Spleen (tissue), 11 donors: Measurements from ENCODE around the gene ZNF598. TPM values are rescaled to one million over a fixed set of nuclear protein-coding genes. Genes with fewer than 3 reads are reported as not detected.

Experiments used
- DNase-seq: peaks from one replicate; pipeline ENCODE4 v3.0.0-alpha.2; 2020
- H3K27ac ChIP-seq, 8 donors: fragments of 200-600 bp; sonication (generic) in 7 of 8; 1 replicate in 4 of 8; 2 replicates in 4 of 8; pipeline versions ENCODE4 v1.5.0 to v1.8.0; 2016 to 2021; ENCODE audit warnings: inconsistent platforms in 4 of 8, mild to moderate bottlenecking in 4 of 8, moderate library complexity in 1 of 8
- H3K27me3 ChIP-seq, 7 donors: fragments of 200-600 bp; sonication (generic) in 6 of 7; replicated peaks in 1 of 7; 1 replicate in 4 of 7; 2 replicates in 3 of 7; pipeline versions ENCODE4 v1.5.0 to v1.8.0; 2016 to 2021; ENCODE audit warnings: inconsistent platforms in 3 of 7, mild to moderate bottlenecking in 1 of 7
- H3K36me3 ChIP-seq, 6 donors: fragments of 200-600 bp; sonication (generic) in 5 of 6; 1 replicate in 4 of 6; 2 replicates in 2 of 6; pipeline versions ENCODE4 v1.5.0 to v1.8.0; 2016 to 2021; ENCODE audit warnings: inconsistent platforms in 2 of 6
- H3K4me1 ChIP-seq, 6 donors: fragments of 200-600 bp; sonication (generic) in 5 of 6; 1 replicate in 3 of 6; 2 replicates in 3 of 6; pipeline versions ENCODE4 v1.5.0 to v1.8.0; 2016 to 2021; ENCODE audit warnings: inconsistent platforms in 3 of 6
- H3K4me3 ChIP-seq, 8 donors: fragments of 200-600 bp; sonication (generic) in 7 of 8; 1 replicate in 4 of 8; 2 replicates in 4 of 8; pipeline versions ENCODE4 v1.5.0 to v1.8.0; 2016 to 2021; ENCODE audit warnings: inconsistent platforms in 4 of 8, mild to moderate bottlenecking in 4 of 8, moderate library complexity in 2 of 8
- H3K9me3 ChIP-seq, 8 donors: fragments of 200-600 bp; sonication (generic) in 7 of 8; 1 replicate in 4 of 8; 2 replicates in 4 of 8; pipeline versions ENCODE4 v1.5.0 to v1.8.0; 2016 to 2021; ENCODE audit warnings: inconsistent platforms in 4 of 8
- POLR2A ChIP-seq, 3 donors: fragments of 450-650 bp; IDR thresholded peaks; one replicate each; pipeline ENCODE4 v1.5.1; 2017; ENCODE audit warnings: antibody characterized with exemption in 3 of 3, mild to moderate bottlenecking in 1 of 3
- POLR2AphosphoS5 ChIP-seq, 3 donors: sonication (generic); formaldehyde crosslinking; IDR thresholded peaks; one replicate each; pipeline ENCODE4 v1.5.1; 2017; ENCODE audit warnings: antibody characterized with exemption in 3 of 3
- WGBS, 5 donors: extraction: QIAGEN DNeasy Blood & Tissue Kit in 3 of 5; methylation state at CpG; one replicate each; pipeline versions ENCODE4 v1.1.5 to v1.1.7; 2013 to 2018; 5-methylcytosine and 5-hydroxymethylcytosine counted together
- intact Hi-C: fragments of 100-400 bp; cut with DNase I; formaldehyde crosslinking; loops from one replicate; pipeline ENCODE4 v1.15.0; 2023; ENCODE audit warnings: low total_unique reads
- polyA plus RNA-seq, 3 donors: library from polyadenylated mRNA; stranded (reverse); fragments of 200-250 nt; gene quantifications; one replicate each; pipeline ENCODE4 v1.2.1, GENCODE V29; 2013
- total RNA-seq, 7 donors: library from RNA; depleted of rRNA in 3 of 7; stranded (reverse); fragments of >200 nt in 3 of 7; fragmentation: NEBNext Ultra II Directional in 4 of 7; extraction: Animal tissue kit (Norgen Biotek cat#: 25700) in 4 of 7; gene quantifications; one replicate each; pipeline versions ENCODE4 v1.1.0 to v1.2.1, GENCODE V29; 2016 to 2021
- TF ChIP-seq, protein P1 (sequence below), 11 experiments: fragments of 200-600 bp in 7 of 11; fragments of 450-650 bp in 4 of 11; sonication (generic) in 4 of 11; IDR thresholded peaks in 8 of 11; conservative IDR thresholded peaks in 3 of 11; 1 replicate in 7 of 11; 2 replicates in 4 of 11; pipeline versions ENCODE4 v1.4.0 to v1.8.0; 2016 to 2021; ENCODE audit warnings: antibody characterized with exemption in 11 of 11, inconsistent platforms in 4 of 11, mild to moderate bottlenecking in 1 of 11
- donor health status: healthy with polysubstance abuse.
- donor health status: DM: no; HTN: no; CAD: no; lungs with moderate emphysema.
- donor health status: DM: no; HTN: no; CAD: no.
- donor health status: Bipolar disorder and iron deficiency.
- donor health status: healthy.
- donor health status: DM: no; HTN: no; CAD: no.
- donor health status: DM: yes; HTN: yes; CAD: no.

Gene ZNF598
- total and polyA plus RNA-seq, 10 donors: 21.8 to 56.2 (median 42.0) TPM

DNA sequence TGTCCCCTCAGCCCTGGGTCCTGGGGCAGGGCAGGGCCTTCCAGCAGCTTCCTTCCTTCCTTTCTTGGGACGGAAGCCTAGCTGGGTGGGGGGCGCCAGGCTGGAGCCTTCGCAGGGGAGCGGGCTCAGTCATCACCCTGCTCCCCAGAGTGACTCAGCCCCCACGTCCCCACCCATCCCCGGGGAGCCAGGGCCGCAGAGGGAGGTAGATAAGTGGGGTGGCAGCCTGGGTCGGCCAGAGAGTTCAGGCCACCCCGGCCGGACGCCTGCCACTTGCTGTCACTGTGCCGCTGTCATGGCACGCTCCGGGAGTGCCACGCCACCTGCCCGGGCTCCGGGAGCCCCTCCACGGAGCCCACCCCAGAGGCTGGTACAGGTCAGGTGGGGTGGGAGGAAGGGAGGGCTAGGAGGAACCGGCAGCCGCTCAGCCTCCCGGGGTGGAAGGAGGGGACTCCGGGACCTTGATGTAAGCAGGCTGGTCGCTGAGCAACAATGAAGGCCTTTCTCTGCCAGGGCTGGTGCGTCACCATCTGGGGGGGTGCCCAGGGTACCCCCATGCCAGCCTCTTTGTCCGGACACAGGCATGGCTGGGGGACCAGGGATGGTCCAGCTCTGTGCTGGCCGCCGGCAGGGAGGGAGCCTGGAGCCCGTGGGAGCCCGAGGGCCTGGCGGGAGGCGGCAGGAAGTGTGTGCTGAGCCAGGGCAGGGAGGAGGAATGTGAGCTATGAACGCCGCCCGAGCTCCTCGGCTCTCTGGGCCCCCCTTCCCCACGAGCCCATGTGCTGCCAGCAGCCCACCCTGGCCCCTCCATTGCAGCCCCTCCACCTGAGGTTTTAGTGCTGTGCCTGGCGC, 23.7 kb upstream of the ZNF598 start:
- WGBS, 5 donors: 5 to 22% (median 19%) methylated on average over 16 to 37 of the region's 37 CpGs
- H3K9me3 ChIP-seq: no peaks in the 10 kb centered on the region
- H3K4me3 ChIP-seq: peak overlapping the region; percentile 16 to 63 (median 34)
- no peak for TF ChIP-seq POLR2A (IDR thresholded peaks at IDR 0.05)
- peak; percentile 17 to 75 (median 64) for TF ChIP-seq POLR2AphosphoS5 (IDR thresholded peaks at IDR 0.05)
- peak overlapping the region; percentile 60 to 90 (median 84) for H3K27ac ChIP-seq
- no peak for DNase-seq
- peaks cover 0 to 20% (median 0%) of the 10 kb centered on the region in 7 donors for H3K27me3 ChIP-seq
- peaks cover 0 to 39% (median 4%) of the 10 kb centered on the region in 6 donors for H3K36me3 ChIP-seq
- peaks cover 18 to 97% (median 79%) of the 10 kb centered on the region in 6 donors for H3K4me1 ChIP-seq
- intact Hi-C loops: no loop called here

DNA sequence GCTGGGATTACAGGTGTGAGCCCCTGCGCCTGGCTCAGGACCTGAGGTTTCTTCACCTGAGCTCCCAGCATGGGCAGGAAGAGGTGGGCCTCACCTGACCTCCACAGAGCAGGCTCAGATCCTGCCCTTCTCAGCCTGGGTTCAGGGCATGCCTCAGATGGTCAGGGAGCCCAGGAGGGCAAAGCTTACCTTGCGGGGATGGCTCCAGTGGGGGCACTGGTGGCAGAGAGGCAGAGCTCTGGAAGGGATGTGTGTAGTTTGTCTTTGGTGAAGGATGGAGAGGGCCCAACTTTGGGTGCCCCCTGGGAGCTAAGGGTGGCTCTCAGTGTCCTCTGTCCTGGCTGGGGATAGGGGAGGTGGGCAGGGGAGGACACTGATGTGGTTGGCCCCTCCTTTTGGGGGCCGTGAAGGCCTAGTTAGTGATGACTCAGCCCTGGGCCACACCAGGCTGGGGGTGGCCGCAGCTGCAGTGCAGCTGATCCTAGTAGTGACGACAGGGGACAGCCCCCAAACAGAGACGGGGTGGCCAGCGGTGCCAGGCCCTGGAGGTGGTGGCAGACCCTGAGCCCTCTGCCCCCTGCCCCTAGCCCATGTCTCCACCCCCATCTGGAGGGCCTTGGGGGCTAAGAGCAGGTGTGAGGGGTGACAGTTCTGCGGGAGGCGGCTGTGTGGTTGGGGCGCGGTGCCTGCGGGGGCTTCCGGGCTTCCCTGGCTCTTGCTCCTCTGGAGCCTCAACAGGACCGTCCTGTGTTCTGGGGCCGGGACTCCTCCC, 22.9 kb upstream of the ZNF598 start:
- no peak for DNase-seq
- intact Hi-C loops: no loop called here
- TF ChIP-seq POLR2A (IDR thresholded peaks at IDR 0.05) (no peak), POLR2AphosphoS5 (IDR thresholded peaks at IDR 0.05) (peak in 1 of 3 donors; percentile 26)
- TF ChIP-seq, protein P1, sequence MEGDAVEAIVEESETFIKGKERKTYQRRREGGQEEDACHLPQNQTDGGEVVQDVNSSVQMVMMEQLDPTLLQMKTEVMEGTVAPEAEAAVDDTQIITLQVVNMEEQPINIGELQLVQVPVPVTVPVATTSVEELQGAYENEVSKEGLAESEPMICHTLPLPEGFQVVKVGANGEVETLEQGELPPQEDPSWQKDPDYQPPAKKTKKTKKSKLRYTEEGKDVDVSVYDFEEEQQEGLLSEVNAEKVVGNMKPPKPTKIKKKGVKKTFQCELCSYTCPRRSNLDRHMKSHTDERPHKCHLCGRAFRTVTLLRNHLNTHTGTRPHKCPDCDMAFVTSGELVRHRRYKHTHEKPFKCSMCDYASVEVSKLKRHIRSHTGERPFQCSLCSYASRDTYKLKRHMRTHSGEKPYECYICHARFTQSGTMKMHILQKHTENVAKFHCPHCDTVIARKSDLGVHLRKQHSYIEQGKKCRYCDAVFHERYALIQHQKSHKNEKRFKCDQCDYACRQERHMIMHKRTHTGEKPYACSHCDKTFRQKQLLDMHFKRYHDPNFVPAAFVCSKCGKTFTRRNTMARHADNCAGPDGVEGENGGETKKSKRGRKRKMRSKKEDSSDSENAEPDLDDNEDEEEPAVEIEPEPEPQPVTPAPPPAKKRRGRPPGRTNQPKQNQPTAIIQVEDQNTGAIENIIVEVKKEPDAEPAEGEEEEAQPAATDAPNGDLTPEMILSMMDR (IDR thresholded peaks at IDR 0.05 in 8 of 11, conservative IDR thresholded peaks at IDR 0.05 in 3 of 11): no peak
- Histone ChIP-seq H3K9me3 (no peaks in the 10 kb centered on the region), H3K27me3 (peaks cover 0 to 25% (median 2%) of the 10 kb centered on the region in 7 donors), H3K4me3 (peak overlapping the region in 6 of 8 donors; percentile 29 to 63 (median 39)), H3K27ac (peak overlapping the region; percentile 60 to 90 (median 84)), H3K36me3 (peaks cover 0 to 32% (median 4%) of the 10 kb centered on the region in 6 donors), H3K4me1 (peaks cover 18 to 97% (median 79%) of the 10 kb centered on the region in 6 donors)
- 48 to 59% (median 49%) methylated on average over 5 to 15 of the region's 15 CpGs for WGBS, 5 donors

DNA sequence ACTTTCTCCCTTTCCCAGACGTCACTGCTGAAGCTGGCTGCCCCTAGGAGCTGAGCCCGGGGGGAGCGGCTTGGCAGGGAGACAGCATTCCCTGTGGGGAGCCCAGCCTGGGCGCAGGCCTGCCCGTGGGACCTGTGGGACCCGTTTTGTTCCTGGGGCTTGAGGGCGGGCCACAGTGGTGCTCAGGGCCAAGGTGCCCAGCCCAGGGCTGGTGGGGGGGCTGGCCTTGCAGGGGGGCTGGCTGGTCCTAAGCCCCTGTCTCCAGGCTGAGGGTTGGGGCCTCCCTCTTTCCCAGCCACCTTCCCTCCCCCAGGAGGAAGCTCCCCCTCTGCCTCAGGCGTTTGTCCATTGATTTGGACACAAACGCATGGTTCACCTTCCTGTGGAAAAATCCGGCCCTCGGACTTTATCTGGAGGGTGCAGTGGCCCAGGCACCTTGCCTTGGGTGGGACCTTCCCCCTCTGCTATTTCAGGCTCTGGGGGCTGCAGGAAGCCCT, 21.5 kb upstream of the ZNF598 start:
- Histone ChIP-seq H3K9me3 (no peaks in the 10 kb centered on the region), H3K4me3 (peak overlapping the region in 1 of 8 donors; percentile 86), H3K27me3 (peaks cover 0 to 37% (median 7%) of the 10 kb centered on the region in 7 donors), H3K27ac (peak overlapping the region; percentile 15 to 90 (median 84)), H3K36me3 (peaks cover 0 to 18% (median 0%) of the 10 kb centered on the region in 6 donors), H3K4me1 (peaks cover 16 to 95% (median 82%) of the 10 kb centered on the region in 6 donors)
- TF ChIP-seq POLR2A (IDR thresholded peaks at IDR 0.05) (no peak), POLR2AphosphoS5 (IDR thresholded peaks at IDR 0.05) (peak; percentile 46 to 77 (median 57))
- WGBS, 5 donors: 44 to 67% (median 62%) methylated on average over 8 to 11 of the region's 11 CpGs
- intact Hi-C loops: no loop called here
- peak; percentile 71 for DNase-seq

DNA sequence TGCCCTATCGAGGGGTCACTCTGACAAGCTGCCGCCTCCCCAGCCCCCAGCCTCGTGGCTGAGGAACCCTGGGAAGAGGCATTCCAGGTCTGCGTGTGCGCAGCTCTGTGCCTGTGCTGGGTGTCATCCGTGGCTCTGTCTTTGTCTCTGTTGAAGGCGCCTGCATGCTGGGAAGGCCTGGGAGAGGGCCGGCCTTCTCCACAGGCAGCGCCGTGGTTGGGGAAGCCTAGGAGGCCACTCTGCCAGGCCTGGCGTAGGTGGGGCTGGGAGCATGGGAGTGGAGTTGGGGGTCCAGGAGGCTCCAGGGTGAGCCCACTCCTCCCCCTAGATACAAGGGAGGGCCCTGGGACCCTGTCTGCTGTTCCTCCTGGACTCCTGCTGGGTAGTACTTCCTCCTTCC, 20.4 kb upstream of the ZNF598 start:
- 52 to 85% (median 76%) methylated on average over 7 to 11 of the region's 11 CpGs for WGBS, 5 donors
- Histone ChIP-seq H3K4me3 (peak overlapping the region in 5 of 8 donors; percentile 0 to 87 (median 70)), H3K9me3 (no peaks in the 10 kb centered on the region), H3K27ac (peak overlapping the region; percentile 15 to 90 (median 84)), H3K4me1 (peaks cover 8 to 95% (median 82%) of the 10 kb centered on the region in 6 donors), H3K36me3 (peaks cover 0 to 15% (median 0%) of the 10 kb centered on the region in 6 donors), H3K27me3 (peaks cover 0 to 41% (median 7%) of the 10 kb centered on the region in 7 donors)
- TF ChIP-seq, protein P1 (IDR thresholded peaks at IDR 0.05 in 8 of 11, conservative IDR thresholded peaks at IDR 0.05 in 3 of 11): no peak
- TF ChIP-seq POLR2A (IDR thresholded peaks at IDR 0.05) (no peak), POLR2AphosphoS5 (IDR thresholded peaks at IDR 0.05) (no peak)
- intact Hi-C loops: no loop called here
- DNase-seq: no peak
